HepG2 (cell line): ENCODE results near the gene ABHD1. TPM values are rescaled to one million over a fixed set of nuclear protein-coding genes. Genes with fewer than 3 reads are reported as not detected.

Experiments used
- CREBL2 ChIP-seq: sonication (generic); formaldehyde crosslinking; IDR thresholded peaks from 2 replicates; pipeline ENCODE4 v1.8.1; 2023; ENCODE audit warnings: missing genetic modification reagents, mild to moderate bottlenecking, borderline replicate concordance
- GTF3A ChIP-seq: sonication (generic); formaldehyde crosslinking; conservative IDR thresholded peaks from 2 replicates; pipeline ENCODE4 v1.4.0; 2020; ENCODE audit warnings: mild to moderate bottlenecking, missing genetic modification reagents
- LCORL ChIP-seq, 2 experiments: fragments of 450-650 bp in 1 of 2; sonication (generic) in 1 of 2; formaldehyde crosslinking in 1 of 2; IDR thresholded peaks; 2 replicates each; pipeline versions ENCODE4 v1.5.0 to v1.6.1; 2017 to 2020; ENCODE audit warnings: antibody characterized with exemption in 1 of 2, missing genetic modification reagents in 1 of 2
- NFE2 ChIP-seq: sonication (generic); formaldehyde crosslinking; IDR thresholded peaks from 2 replicates; pipeline ENCODE4 v1.4.0; 2020; ENCODE audit warnings: missing genetic modification reagents
- PATZ1 ChIP-seq: sonication (generic); formaldehyde crosslinking; IDR thresholded peaks from 2 replicates; pipeline ENCODE4 v1.4.0; 2020; ENCODE audit warnings: missing genetic modification reagents
- PLSCR1 ChIP-seq: sonication (generic); formaldehyde crosslinking; IDR thresholded peaks from 2 replicates; pipeline ENCODE4 v1.5.0; 2020; ENCODE audit warnings: missing genetic modification reagents, mild to moderate bottlenecking, borderline replicate concordance
- RARG ChIP-seq: sonication (generic); formaldehyde crosslinking; IDR thresholded peaks from 2 replicates; pipeline ENCODE4 v1.4.0; 2020; ENCODE audit warnings: low read depth, mild to moderate bottlenecking, missing genetic modification reagents
- RXRA ChIP-seq: sonication (generic); formaldehyde crosslinking; IDR thresholded peaks from 2 replicates; pipeline ENCODE4 v1.5.1; 2020; ENCODE audit warnings: missing genetic modification reagents
- SIN3B ChIP-seq: fragments of 150-350 bp; IDR thresholded peaks from 2 replicates; pipeline ENCODE4 v1.6.1; 2014; ENCODE audit warnings: low read length
- SIX1 ChIP-seq: sonication (generic); formaldehyde crosslinking; IDR thresholded peaks from 2 replicates; pipeline ENCODE4 v1.4.0; 2020; ENCODE audit warnings: missing genetic modification reagents, borderline replicate concordance
- SOX6 ChIP-seq, 2 experiments: fragments of 450-650 bp in 1 of 2; sonication (generic) in 1 of 2; formaldehyde crosslinking in 1 of 2; IDR thresholded peaks; 2 replicates each; pipeline versions ENCODE4 v1.4.0 to v1.6.1; 2017 to 2020; ENCODE audit warnings: antibody characterized with exemption in 1 of 2, mild to moderate bottlenecking in 1 of 2, missing genetic modification reagents in 1 of 2
- STAT5B ChIP-seq: sonication (generic); formaldehyde crosslinking; IDR thresholded peaks from 2 replicates; pipeline ENCODE4 v1.4.0; 2020; ENCODE audit warnings: missing genetic modification reagents
- TAF1 ChIP-seq: sonication (generic); formaldehyde crosslinking; IDR thresholded peaks from 2 replicates; pipeline ENCODE4 v1.4.0; 2020; ENCODE audit warnings: missing genetic modification reagents
- ZBTB42 ChIP-seq: sonication (generic); formaldehyde crosslinking; IDR thresholded peaks from 2 replicates; pipeline ENCODE4 v1.5.0; 2020; ENCODE audit warnings: mild to moderate bottlenecking, missing genetic modification reagents
- ZBTB8A ChIP-seq: sonication (generic); formaldehyde crosslinking; IDR thresholded peaks from 2 replicates; pipeline ENCODE4 v1.4.0; 2020; ENCODE audit warnings: mild to moderate bottlenecking, low read depth, missing genetic modification reagents, borderline replicate concordance
- ZKSCAN1 ChIP-seq: fragments of 150-350 bp; IDR thresholded peaks from 2 replicates; pipeline ENCODE4 v1.6.1; 2014; ENCODE audit warnings: low read length
- ZMYM3 ChIP-seq: sonication (generic); formaldehyde crosslinking; IDR thresholded peaks from 2 replicates; pipeline ENCODE4 v1.5.1; 2020; ENCODE audit warnings: mild to moderate bottlenecking, missing genetic modification reagents
- ZNF235 ChIP-seq: sonication (generic); formaldehyde crosslinking; IDR thresholded peaks from 2 replicates; pipeline ENCODE4 v1.8.1; 2023; ENCODE audit warnings: mild to moderate bottlenecking, missing genetic modification reagents, borderline replicate concordance
- ZNF24 ChIP-seq: fragments of 450-650 bp; IDR thresholded peaks from 2 replicates; pipeline ENCODE4 v1.6.1; 2017; ENCODE audit warnings: antibody characterized with exemption, mild to moderate bottlenecking
- ZNF34 ChIP-seq: sonication (generic); formaldehyde crosslinking; IDR thresholded peaks from 2 replicates; pipeline ENCODE4 v1.4.0; 2020; ENCODE audit warnings: mild to moderate bottlenecking, missing genetic modification reagents, borderline replicate concordance
- ZNF343 ChIP-seq: sonication (generic); formaldehyde crosslinking; IDR thresholded peaks from 2 replicates; pipeline ENCODE4 v1.4.0; 2020; ENCODE audit warnings: mild to moderate bottlenecking, missing genetic modification reagents
- ZNF430 ChIP-seq: sonication (generic); formaldehyde crosslinking; IDR thresholded peaks from 2 replicates; pipeline ENCODE4 v1.9.0; 2021; ENCODE audit warnings: mild to moderate bottlenecking, missing genetic modification reagents
- ZNF431 ChIP-seq: sonication (generic); formaldehyde crosslinking; IDR thresholded peaks from 2 replicates; pipeline ENCODE4 v1.9.0; 2022; ENCODE audit warnings: missing genetic modification reagents, low read depth, mild to moderate bottlenecking, borderline replicate concordance
- ZNF501 ChIP-seq: sonication (generic); formaldehyde crosslinking; IDR thresholded peaks from 2 replicates; pipeline ENCODE4 v1.5.1; 2020; ENCODE audit warnings: mild to moderate bottlenecking, moderate library complexity, missing genetic modification reagents
- ZNF577 ChIP-seq: sonication (generic); formaldehyde crosslinking; IDR thresholded peaks from 2 replicates; pipeline ENCODE4 v1.4.0; 2020; ENCODE audit warnings: mild to moderate bottlenecking, low read depth, missing genetic modification reagents, borderline replicate concordance
- ZNF691 ChIP-seq: sonication (generic); formaldehyde crosslinking; IDR thresholded peaks from 2 replicates; pipeline ENCODE4 v1.4.0; 2020; ENCODE audit warnings: missing genetic modification reagents, low read depth, mild to moderate bottlenecking, borderline replicate concordance
- ZNF891 ChIP-seq: sonication (generic); formaldehyde crosslinking; IDR thresholded peaks from 2 replicates; pipeline ENCODE4 v1.5.0; 2020; ENCODE audit warnings: mild to moderate bottlenecking, missing genetic modification reagents
- polyA plus RNA-seq, 8 experiments: library from polyadenylated mRNA; depleted of rRNA in 3 of 8; stranded (reverse) in 7 of 8; unstranded in 1 of 8; fragments of >200 nt; fragmentation: Illumina TruSeq in 4 of 8; extraction: Trizol in 4 of 8; gene quantifications; 2 replicates each; pipeline versions ENCODE4 v1.2.1 to v1.2.3, GENCODE V29; 2011 to 2016; ENCODE audit warnings: low read depth in 4 of 8, missing spikeins in 1 of 8, mixed read lengths in 1 of 8; ENCODE audit not compliant: insufficient read depth in 1 of 8
- total RNA-seq, 5 experiments: library from RNA; depleted of rRNA; stranded (reverse); fragments of >200 nt; fragmentation: Illumina TruSeq; extraction: Trizol; gene quantifications; 2 replicates each; pipeline ENCODE4 v1.2.3, GENCODE V29; 2016; ENCODE audit warnings: low read depth in 1 of 5

ABHD1 gene
- total and polyA plus RNA-seq, 2 of the 13 experiments (the other 11 are each of a cell fraction or from before 2014, with no cell fraction given), result 0.04 to 0.81 TPM

GRCh38 chr2:27134781-27135477 lies 11.3 kb downstream of the ABHD1 start (continued):
- TF ChIP-seq LCORL (IDR thresholded peaks at IDR 0.05) (no peak), LCORL (CRISPR knock-in tag; IDR thresholded peaks at IDR 0.05) (peak; percentile 18; the same call in 1 of the 2 replicates), ZBTB42 (CRISPR knock-in tag) (no peak), ZNF430 (no peak), ZNF431 (no peak), PATZ1 (CRISPR knock-in tag) (no peak), ZNF501 (CRISPR knock-in tag) (no peak), ZNF343 (CRISPR knock-in tag) (peak; percentile 81; the same call in 1 of the 2 replicates), RXRA (CRISPR knock-in tag) (0 out of 2 replicates have a peak, but pooled peaks have one; percentile 36), ZKSCAN1 (no peak), SOX6 (IDR thresholded peaks at IDR 0.05) (no peak), SOX6 (CRISPR knock-in tag; IDR thresholded peaks at IDR 0.05) (no peak; the same call in 1 of the 2 replicates), ZNF235 (no peak), SIX1 (CRISPR knock-in tag) (0 out of 2 replicates have a peak, but pooled peaks have one; percentile 18), ZNF891 (CRISPR knock-in tag) (no peak), SIN3B (no peak), ZNF577 (CRISPR knock-in tag) (0 out of 2 replicates have a peak, but pooled peaks have one; percentile 13), STAT5B (no peak), NFE2 (no peak), ZNF34 (CRISPR knock-in tag) (no peak), CREBL2 (no peak), RARG (CRISPR knock-in tag) (0 out of 2 replicates have a peak, but pooled peaks have one; percentile 83), ZNF691 (0 out of 2 replicates have a peak, but pooled peaks have one; percentile 0), ZMYM3 (CRISPR knock-in tag) (no peak), TAF1 (CRISPR knock-in tag) (no peak), PLSCR1 (CRISPR knock-in tag) (no peak), ZNF24 (no peak), GTF3A (CRISPR knock-in tag) (no peak; the same call in 1 of the 2 replicates), ZBTB8A (CRISPR knock-in tag) (0 out of 2 replicates have a peak, but pooled peaks have one; percentile 54)
